ENCODE measurements around the gene RELB. TPM values are rescaled to one million over a fixed set of nuclear protein-coding genes. Genes with fewer than 3 reads are reported as not detected.

Gene RELB
- total RNA-seq, 1 donor from 2014 or later, result 18.7 TPM

DNA sequence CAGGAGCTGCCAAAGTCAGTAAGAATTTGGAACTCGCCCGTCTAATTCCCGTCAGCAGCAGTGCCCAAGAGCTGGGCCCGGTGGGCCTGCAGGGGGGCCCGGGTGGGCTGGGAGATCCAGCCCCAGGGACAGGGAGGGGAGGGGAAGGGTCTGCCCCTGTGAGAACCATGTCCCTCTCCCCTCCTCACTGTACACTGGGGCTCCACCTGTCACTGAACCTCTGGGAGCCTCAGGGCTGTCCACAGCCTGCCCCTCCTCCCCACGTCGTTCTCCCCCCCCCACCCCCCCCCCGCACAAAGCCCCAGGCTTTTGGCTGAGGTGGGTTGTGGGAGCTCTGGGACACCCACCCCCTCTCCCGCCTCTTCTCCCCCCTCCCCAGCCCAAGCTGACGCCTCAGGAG, 66.8 kb downstream of the RELB start:
- Mint-ChIP-seq H3K27me3 (ENCODE audit: low read depth) (no peaks in the 10 kb centered on the region), H3K9me3 (no peaks in the 10 kb centered on the region), H3K27ac (no peak overlapping the region), H3K36me3 (peaks cover 18% of the 10 kb centered on the region), H3K4me3 (no peak overlapping the region), H3K4me1 (no peaks in the 10 kb centered on the region)
- no peak for TF ChIP-seq CTCF (IDR thresholded peaks at IDR 0.05; ENCODE audit: unreplicated experiment)
- no peak for DNase-seq (ENCODE audit: low spot score in 2 of 2, unreplicated experiment in 2 of 2)

DNA sequence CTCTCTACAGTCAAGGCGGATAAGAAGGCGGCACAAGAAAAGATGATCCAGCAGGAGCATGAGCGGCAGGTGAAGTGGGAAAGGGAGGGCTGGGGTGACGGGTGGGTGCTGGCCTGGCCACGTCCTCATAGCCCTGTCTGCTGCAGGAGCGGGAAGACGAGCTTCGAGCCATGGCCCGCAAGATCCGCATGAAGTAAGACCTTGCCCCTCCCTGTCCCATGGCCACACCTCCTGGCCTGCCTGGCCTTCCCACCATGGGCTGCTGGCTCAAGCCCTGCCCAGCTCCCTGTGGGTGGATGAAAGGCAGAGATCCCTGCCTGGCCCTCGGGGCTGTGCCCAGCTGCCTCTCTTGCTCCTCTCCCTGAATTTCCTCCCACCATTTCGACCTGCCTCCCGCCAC, 67.8 kb downstream of the RELB start:
- Mint-ChIP-seq H3K4me1 (no peaks in the 10 kb centered on the region), H3K4me3 (no peak overlapping the region), H3K27me3 (ENCODE audit: low read depth) (no peaks in the 10 kb centered on the region), H3K36me3 (peaks cover 16% of the 10 kb centered on the region), H3K27ac (no peak overlapping the region), H3K9me3 (no peaks in the 10 kb centered on the region)
- no peak for DNase-seq (ENCODE audit: low spot score in 2 of 2, unreplicated experiment in 2 of 2)
- TF ChIP-seq CTCF (IDR thresholded peaks at IDR 0.05; ENCODE audit: unreplicated experiment), result no peak

GRCh38 chr19:45070214-45070613, 69.0 kb downstream of the RELB start:
- H3K36me3 Mint-ChIP-seq, result peaks cover 12% of the 10 kb centered on the region
- H3K9me3 Mint-ChIP-seq, result no peaks in the 10 kb centered on the region
- no peak for TF ChIP-seq CTCF (IDR thresholded peaks at IDR 0.05; ENCODE audit: unreplicated experiment)
- peaks cover 5% of the 10 kb centered on the region for H3K27me3 Mint-ChIP-seq (ENCODE audit: low read depth)
- H3K4me1 Mint-ChIP-seq, result no peaks in the 10 kb centered on the region
- no peak overlapping the region for H3K27ac Mint-ChIP-seq
- DNase-seq (ENCODE audit: low spot score in 2 of 2, unreplicated experiment in 2 of 2), result no peak
- no peak overlapping the region for H3K4me3 Mint-ChIP-seq

GRCh38 chr19:45070861-45071544, 69.7 kb downstream of the RELB start:
- H3K27me3 Mint-ChIP-seq (ENCODE audit: low read depth), result peaks cover 10% of the 10 kb centered on the region

GRCh38 chr19:45071545-45071938, 70.3 kb downstream of the RELB start:
- DNase-seq (ENCODE audit: low spot score in 2 of 2, unreplicated experiment in 2 of 2), result no peak
- no peak overlapping the region for H3K27ac Mint-ChIP-seq
- peaks cover 1% of the 10 kb centered on the region for H3K4me1 Mint-ChIP-seq
- H3K36me3 Mint-ChIP-seq, result peaks cover 7% of the 10 kb centered on the region
- no peaks in the 10 kb centered on the region for H3K9me3 Mint-ChIP-seq
- TF ChIP-seq CTCF (IDR thresholded peaks at IDR 0.05; ENCODE audit: unreplicated experiment), result no peak
- no peak overlapping the region for H3K4me3 Mint-ChIP-seq
- H3K27me3 Mint-ChIP-seq (ENCODE audit: low read depth), result peaks cover 12% of the 10 kb centered on the region

More at GRCh38 chr19:45070861-45071544, 69.7 kb downstream of the RELB start:
- H3K27ac Mint-ChIP-seq, result no peak overlapping the region
- H3K4me3 Mint-ChIP-seq, result no peak overlapping the region
- DNase-seq (ENCODE audit: low spot score in 2 of 2, unreplicated experiment in 2 of 2), result no peak
- TF ChIP-seq CTCF (IDR thresholded peaks at IDR 0.05; ENCODE audit: unreplicated experiment), result no peak
- no peaks in the 10 kb centered on the region for H3K4me1 Mint-ChIP-seq
- H3K9me3 Mint-ChIP-seq, result no peaks in the 10 kb centered on the region
- peaks cover 7% of the 10 kb centered on the region for H3K36me3 Mint-ChIP-seq

Data from mesothelial cell of epicardium (in vitro differentiated cells).